Upper lobe of right lung (tissue), 1 donor: Measurements from ENCODE around the gene TPBG. TPM values are rescaled to one million over a fixed set of nuclear protein-coding genes. Genes with fewer than 3 reads are reported as not detected.

Experiments used
- ATAC-seq: fragments of 200-7000 bp; cut with Tn5 transposase; one replicate; pipeline ENCODE4 v1.9.1; 2020; ENCODE audit warnings: mild to moderate bottlenecking, moderate library complexity
- DNase-seq: peaks from one replicate; pipeline ENCODE4 v3.0.0-alpha.2; 2020
- H3K27ac ChIP-seq: fragments of 200-600 bp; one replicate; pipeline ENCODE4 v1.8.0; 2022
- H3K27me3 ChIP-seq: fragments of 200-600 bp; one replicate; pipeline ENCODE4 v1.8.0; 2022; ENCODE audit warnings: mild to moderate bottlenecking
- H3K36me3 ChIP-seq: fragments of 200-600 bp; one replicate; pipeline ENCODE4 v1.8.0; 2022
- H3K4me1 ChIP-seq: fragments of 200-600 bp; one replicate; pipeline ENCODE4 v1.8.0; 2022
- H3K4me3 ChIP-seq: fragments of 200-600 bp; one replicate; pipeline ENCODE4 v1.8.0; 2022; ENCODE audit warnings: mild to moderate bottlenecking
- H3K9me3 ChIP-seq: fragments of 200-600 bp; one replicate; pipeline ENCODE4 v1.8.0; 2022
- CTCF ChIP-seq: fragments of 200-600 bp; IDR thresholded peaks from one replicate; pipeline ENCODE4 v1.8.0; 2022; ENCODE audit warnings: antibody characterized with exemption
- intact Hi-C: fragments of 100-400 bp; cut with DNase I; formaldehyde crosslinking; loops from one replicate; pipeline ENCODE4 v1.11.0; 2022
- total RNA-seq: library from RNA; stranded (reverse); fragmentation: NEBNext Ultra II Directional; extraction: Animal tissue kit (Norgen Biotek cat#: 25700); gene quantifications from one replicate; pipeline ENCODE4 v1.2.1, GENCODE V29; 2021
- donor health status: DM: no; HTN: yes; CAD: no; lungs with severe emphysema.

Gene TPBG
- total RNA-seq, 1 donor from 2014 or later = 12.4 TPM

DNA sequence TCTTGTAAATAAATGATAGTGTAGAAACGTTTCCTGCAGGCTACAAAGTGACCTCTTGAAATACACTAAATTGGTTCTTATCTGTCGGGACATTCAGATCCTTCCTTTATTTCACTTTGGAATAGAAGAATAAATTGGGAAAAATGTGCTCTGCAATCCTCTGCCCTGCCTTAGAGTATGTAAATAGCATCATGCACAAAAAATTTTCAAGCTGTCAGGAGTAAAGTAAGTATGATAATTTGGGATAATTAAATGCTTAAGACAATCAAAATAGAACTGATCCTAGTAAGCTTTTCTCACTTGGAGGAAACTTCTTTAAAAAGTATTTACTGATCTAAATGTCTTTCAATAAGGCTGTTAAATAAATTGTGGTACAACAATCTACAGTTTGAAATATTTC is 3.1 kb upstream of the TPBG start:
- H3K27me3 ChIP-seq = peaks cover 7% of the 10 kb centered on the region
- intact Hi-C loops = no loop called here
- DNase-seq (no peak), ATAC-seq (no peak)
- peaks cover 10% of the 10 kb centered on the region for H3K4me1 ChIP-seq
- no peaks in the 10 kb centered on the region for H3K9me3 ChIP-seq
- TF ChIP-seq CTCF = no peak
- no peaks in the 10 kb centered on the region for H3K36me3 ChIP-seq
- H3K27ac ChIP-seq = no peak overlapping the region
- H3K4me3 ChIP-seq = no peak overlapping the region

DNA sequence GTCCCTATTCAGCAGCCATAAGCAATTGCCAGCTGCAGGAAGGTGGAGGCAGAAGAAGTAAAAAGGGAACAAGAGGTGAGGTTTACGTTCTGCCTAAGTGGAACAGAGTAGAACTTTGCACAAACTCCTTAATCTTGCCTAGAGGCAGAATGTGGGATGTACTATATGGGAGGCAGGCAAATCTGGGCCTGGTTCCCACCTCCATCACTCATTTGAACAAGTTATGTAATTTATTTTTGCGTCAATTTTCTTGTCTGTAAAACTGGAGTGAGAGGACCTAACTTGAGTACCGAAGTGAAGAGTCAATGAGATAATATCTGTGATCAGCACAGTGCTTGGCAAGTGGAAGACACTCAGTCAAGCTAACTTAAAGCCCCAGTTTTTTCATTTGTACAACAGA is 2.0 kb upstream of the TPBG start:
- Histone ChIP-seq H3K27ac (no peak overlapping the region), H3K9me3 (no peaks in the 10 kb centered on the region), H3K27me3 (peaks cover 7% of the 10 kb centered on the region), H3K36me3 (no peaks in the 10 kb centered on the region), H3K4me3 (no peak overlapping the region), H3K4me1 (peaks cover 12% of the 10 kb centered on the region)
- intact Hi-C loops = no loop called here
- no peak for ATAC-seq
- TF ChIP-seq CTCF = no peak
- DNase-seq = no peak

GRCh38 chr6:82362144-82362543 is 1.5 kb upstream of the TPBG start:
- Histone ChIP-seq H3K27ac (no peak overlapping the region), H3K4me3 (no peak overlapping the region), H3K9me3 (no peaks in the 10 kb centered on the region), H3K4me1 (peaks cover 12% of the 10 kb centered on the region), H3K27me3 (peaks cover 7% of the 10 kb centered on the region), H3K36me3 (no peaks in the 10 kb centered on the region)
- no peak for DNase-seq
- no peak for TF ChIP-seq CTCF
- no peak for ATAC-seq
- intact Hi-C loops = no loop called here

DNA sequence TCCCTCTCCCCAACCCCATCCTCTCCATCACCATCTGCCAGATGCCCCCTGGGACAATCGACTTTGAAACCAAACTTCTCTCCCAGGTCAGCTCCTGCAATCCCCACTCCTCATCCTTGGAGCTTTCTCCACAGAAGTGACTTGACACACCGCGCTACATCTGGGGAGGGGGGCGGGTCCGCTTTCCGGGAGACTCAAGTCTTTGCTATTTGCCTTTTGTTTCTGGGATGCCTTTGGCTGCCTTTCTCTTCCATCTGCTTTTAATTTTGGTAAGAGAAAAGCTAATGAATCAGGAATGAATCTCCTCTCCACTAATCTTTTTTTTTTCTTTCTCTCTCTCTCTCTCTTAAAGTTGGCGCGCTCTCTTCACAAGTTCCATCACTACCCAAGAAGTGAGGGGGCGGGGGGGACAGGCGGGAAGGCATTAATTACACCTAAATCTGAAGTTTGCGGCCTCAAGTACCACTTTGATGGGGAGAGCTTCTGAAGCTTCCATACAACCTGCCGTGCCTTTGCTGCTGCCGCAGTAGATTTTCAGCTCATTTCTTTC is 664 bp upstream of the TPBG start:
- Histone ChIP-seq H3K4me3 (peak overlapping the region; percentile 71), H3K9me3 (no peaks in the 10 kb centered on the region), H3K27me3 (peaks cover 7% of the 10 kb centered on the region), H3K4me1 (peaks cover 12% of the 10 kb centered on the region), H3K27ac (no peak overlapping the region), H3K36me3 (no peaks in the 10 kb centered on the region)
- ATAC-seq (no peak), DNase-seq (no peak)
- TF ChIP-seq CTCF = no peak
- intact Hi-C loops = no loop called here

- no peaks in the 10 kb centered on the region for H3K36me3 ChIP-seq
- DNase-seq = peak; percentile 82
- peak overlapping the region; percentile 38 for H3K27ac ChIP-seq
- intact Hi-C loops = no loop called here
- peak; percentile 77 for ATAC-seq
- H3K4me1 ChIP-seq = peaks cover 12% of the 10 kb centered on the region
- TF ChIP-seq CTCF = no peak
- H3K27me3 ChIP-seq = peaks cover 7% of the 10 kb centered on the region
- peak overlapping the region; percentile 71 for H3K4me3 ChIP-seq
- H3K9me3 ChIP-seq = no peaks in the 10 kb centered on the region
Observed at GRCh38 chr6:82364087-82365015, 734 bp downstream of the TPBG start.
